ENCODE results near the gene ALK.

GRCh38 chr2:29640360-29640759, 281.0 kb downstream of the ALK start:
- no peak for TF ChIP-seq ZNF274 (IDR thresholded peaks at IDR 0.05; ENCODE audit: low read depth, low read length)
- no peak for TF ChIP-seq YY1 (IDR thresholded peaks at IDR 0.05; ENCODE audit: insufficient read depth, insufficient read length)
- no peak for TF ChIP-seq SUZ12 (IDR thresholded peaks at IDR 0.05; ENCODE audit: extremely low read depth, insufficient read depth, insufficient read length)

Measured in NT2/D1 (cell line).